Measurements from ENCODE around the gene BMP7.

BMP7 gene

DNA sequence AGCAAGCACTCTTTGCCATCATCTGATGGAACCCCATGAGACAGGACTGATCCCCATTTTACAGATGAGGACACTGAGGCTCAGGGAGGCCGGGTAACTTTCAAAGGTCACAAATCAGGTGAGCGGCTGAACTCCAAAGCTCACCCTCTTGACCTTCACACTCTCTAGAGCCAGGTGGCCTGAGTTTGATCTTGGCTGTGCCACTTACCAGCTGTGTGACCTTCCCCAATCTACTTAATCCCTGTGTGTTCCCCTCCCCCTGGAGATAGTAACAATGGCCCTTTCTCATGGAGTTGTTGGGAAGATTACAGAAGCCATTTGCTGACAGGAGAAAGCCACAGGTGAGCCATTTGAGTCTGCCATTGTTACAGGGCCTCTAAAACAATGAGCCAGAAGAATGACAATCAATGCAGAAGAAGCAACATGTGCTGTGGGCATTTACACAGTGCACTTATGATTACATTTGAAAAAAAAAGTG lies 34.5 kb downstream of the BMP7 start:
- DNase-seq (ENCODE audit: low read depth in 2 of 2, low spot score in 1 of 2): no peak

DNA sequence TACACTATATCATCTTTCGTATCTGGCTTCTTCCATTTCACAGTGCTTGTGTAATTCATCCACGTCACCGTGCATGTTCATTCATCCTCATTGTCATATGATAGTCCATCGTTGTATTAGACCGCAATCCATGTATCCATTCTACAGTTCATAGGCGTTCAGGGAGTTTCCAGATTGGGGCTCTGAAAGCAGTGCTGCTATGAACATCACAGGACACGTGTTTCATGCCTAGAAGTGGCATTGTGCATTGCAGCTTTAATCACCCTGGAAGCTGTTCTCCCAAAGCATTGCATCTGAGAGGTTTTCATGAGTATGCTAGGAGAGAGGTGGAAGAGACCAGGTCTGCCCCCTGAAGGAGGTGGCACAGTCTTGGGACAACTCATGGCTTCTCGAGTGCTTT lies 35.3 kb downstream of the BMP7 start:
- DNase-seq (ENCODE audit: low read depth in 2 of 2, low spot score in 1 of 2): no peak

DNA sequence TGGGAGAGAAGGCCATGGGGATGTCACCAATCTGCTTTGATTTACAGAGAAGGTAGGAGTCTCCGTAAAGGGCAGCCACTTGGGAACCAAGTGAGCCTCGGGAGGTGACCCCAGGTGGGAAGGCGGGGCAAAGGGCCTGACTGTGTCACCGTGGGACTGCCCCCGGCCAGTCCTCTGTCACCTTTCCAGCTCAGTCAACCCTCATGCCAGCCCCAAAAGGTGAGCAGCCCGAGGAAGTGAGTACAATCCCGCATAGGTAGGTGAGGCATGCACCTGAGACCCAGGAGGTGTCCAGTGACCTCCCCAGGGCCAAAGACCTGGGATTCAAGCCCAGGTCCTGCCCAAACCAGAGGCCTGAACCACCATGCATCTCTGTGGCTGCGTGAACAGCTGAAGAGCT lies 36.2 kb downstream of the BMP7 start:
- DNase-seq (ENCODE audit: low read depth in 2 of 2, low spot score in 1 of 2): no peak

DNA sequence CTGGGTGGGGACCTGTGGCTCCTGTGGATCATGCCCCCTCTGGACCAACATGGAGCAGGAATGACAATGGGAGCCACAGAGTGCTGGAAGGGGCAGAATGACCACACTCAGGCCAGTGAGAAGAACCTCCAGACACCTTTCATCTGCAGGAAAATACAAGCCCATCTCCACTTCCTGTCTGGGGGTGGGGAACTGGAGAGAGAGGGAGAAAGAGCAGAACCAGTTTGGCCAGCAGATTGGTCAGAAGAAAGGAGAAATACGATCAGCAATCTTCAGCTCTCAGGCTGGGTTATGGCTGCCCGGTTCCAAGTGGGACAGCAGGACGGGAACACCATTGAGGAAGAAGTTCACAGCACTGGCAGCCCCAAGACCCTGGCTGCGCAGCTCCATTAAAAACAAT lies 37.0 kb downstream of the BMP7 start:
- DNase-seq (ENCODE audit: low read depth in 2 of 2, low spot score in 1 of 2): no peak

DNA sequence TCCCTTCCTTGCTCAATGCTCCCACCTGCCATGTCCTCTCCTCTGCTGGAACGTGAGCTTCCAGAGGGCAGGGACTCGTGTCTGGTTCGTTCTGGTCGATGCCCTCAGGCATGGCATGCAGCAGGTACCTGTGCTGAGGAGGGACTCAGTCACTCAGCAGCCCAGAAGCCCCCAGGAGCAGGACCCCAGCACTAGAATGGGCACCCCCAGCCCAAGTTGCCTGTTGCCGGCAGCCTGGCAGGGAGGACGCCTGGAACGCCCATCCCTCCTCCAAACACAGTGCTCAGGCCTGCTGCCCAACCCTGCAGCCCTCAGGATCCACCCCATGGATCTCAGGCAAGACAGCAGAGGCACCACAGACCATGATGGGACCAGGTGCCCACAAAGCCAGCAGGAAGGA lies 40.6 kb downstream of the BMP7 start:
- DNase-seq (ENCODE audit: low read depth in 2 of 2, low spot score in 1 of 2): no peak

DNA sequence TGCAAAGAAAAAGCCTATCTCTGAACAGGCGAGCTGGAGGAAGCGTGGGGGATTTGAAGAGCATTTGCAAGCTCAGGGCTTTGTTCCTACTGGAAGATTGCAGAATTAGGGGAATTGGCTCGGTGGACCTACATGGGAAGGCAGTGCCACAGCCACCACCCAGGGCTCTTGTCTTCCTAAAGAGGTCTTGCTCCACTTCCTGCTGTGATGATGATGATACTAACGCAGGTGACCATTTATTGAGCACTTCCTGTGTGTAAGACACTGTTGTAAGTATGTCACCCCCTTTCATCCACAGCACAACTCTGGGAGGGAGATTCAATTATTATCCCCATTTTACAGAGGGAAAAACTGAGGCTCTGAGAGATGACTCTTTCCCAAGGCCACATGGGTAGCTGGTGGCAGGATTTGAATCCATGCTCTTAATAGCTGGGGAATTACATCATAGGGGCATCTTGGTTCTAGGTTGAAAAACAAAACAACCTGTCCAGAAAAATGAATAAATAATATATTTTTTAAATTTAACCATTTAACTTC lies 41.2 kb downstream of the BMP7 start:
- no peak for DNase-seq (ENCODE audit: low read depth in 2 of 2, low spot score in 1 of 2)

DNA sequence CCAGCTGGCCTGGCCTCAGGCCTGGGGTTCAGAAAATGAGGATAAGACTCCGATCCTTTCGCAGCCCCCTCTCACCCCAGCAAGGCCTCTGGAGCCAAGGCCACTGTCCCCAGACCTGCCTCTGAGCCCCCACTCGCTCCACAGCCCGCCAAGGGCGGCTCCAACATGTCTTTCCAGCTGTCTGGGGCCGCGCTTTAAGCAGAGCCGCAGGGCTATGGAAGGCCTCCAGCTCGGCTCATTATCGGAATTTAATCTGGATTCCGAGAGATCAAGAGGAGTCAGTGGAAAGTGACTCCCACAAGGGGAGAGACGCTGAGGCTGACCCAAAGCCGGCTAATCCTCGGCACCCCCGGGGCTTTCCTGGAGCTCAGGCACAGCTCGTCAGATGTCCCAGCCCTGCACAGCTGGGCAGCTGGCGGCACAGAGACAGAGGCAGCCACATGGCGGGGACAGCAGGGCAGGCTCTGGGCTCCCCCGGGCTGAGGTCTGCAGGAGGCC lies 41.8 kb downstream of the BMP7 start:
- DNase-seq (ENCODE audit: low read depth in 2 of 2, low spot score in 1 of 2): no peak

DNA sequence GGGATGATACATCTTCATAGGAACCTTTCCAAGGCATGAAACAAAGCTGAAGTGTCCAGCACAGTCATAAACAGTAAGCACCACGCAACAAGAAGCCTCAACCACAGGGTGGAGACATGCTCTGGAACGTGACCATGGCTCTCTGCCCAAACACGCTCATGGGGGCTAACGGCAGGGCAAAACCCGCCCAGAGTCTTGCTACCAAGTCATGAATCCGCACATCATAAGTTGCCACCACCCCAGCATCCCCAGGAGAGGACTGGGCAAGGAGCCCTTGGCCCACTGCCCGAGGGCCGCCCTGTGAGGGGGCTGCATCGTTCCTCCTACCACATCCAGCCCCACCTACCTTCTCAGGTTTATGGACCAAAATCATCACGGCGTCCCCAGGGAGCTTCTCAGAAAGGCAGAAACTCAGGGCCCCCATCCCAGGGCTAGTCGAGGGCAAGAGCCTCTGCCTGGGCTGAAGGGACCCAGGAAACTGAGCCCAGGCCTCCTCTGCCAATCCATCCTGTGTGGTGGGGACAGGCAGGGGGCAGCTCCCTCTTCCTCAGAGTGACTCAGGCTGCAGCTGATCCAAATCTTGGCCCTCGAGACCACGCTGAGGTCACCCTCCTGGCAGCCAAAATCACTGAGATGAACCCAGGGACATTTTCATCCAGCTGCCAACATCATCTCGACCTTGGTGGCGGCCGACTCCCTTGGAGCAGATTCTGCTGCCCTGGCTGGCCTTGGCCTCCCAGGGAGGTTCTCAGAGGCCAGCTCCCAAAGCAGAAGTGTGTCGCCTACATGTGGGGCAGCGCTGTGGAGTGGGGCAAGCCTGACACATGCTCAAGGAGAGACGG lies 42.6 kb downstream of the BMP7 start:
- DNase-seq (ENCODE audit: low read depth in 2 of 2, low spot score in 1 of 2): no peak

DNA sequence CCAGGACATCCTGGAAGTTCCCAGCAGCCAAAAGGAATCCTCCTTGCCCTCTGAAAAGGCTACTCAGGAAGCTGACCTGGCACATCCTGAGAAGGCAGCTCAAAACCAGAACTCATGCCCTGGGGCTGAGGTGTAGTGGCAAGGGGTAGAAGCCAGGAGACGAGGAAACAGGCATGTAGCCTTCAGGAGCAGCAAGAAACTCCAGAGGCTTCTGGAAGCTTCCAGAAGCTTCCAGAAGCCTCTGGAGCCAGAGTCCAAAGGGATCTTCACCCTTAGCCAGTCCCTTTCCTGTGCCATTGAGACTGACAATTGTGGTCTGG lies 43.9 kb downstream of the BMP7 start:
- DNase-seq (ENCODE audit: low read depth in 2 of 2, low spot score in 1 of 2): no peak

DNA sequence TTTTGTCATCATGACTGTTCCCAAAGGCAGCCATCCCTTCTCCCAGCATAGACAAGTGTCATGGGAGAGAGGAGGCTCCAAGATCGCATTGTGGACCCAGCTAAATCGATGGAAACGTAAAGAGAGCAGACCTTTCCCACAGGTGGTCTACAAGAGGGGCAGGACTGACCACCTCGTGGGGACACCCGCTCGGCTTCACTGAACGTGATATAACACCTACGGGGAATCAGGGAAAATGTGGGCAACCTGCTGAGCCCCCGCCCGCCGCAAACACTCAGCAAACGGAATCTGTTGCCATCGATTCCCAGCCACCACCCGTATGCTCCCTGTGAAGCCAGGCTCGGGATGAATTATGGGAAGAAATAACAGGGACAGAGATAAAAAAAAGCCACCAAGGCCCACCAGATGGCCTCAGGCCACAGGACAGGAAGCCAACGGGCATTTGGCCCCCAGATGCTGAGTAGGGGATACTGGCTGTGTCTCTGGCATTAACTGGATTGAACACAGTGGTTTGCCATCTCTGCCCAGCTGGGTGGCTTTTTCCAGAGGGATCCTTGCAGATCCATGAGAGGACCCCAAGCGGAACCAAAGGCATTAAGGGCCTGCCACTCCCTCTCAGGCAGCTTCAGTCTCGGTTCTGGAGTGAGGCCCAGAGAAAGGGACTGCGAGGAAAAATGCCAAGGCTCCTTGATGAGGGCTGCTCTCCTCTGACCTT lies 44.4 kb downstream of the BMP7 start:
- DNase-seq (ENCODE audit: low read depth in 2 of 2, low spot score in 1 of 2): no peak

DNA sequence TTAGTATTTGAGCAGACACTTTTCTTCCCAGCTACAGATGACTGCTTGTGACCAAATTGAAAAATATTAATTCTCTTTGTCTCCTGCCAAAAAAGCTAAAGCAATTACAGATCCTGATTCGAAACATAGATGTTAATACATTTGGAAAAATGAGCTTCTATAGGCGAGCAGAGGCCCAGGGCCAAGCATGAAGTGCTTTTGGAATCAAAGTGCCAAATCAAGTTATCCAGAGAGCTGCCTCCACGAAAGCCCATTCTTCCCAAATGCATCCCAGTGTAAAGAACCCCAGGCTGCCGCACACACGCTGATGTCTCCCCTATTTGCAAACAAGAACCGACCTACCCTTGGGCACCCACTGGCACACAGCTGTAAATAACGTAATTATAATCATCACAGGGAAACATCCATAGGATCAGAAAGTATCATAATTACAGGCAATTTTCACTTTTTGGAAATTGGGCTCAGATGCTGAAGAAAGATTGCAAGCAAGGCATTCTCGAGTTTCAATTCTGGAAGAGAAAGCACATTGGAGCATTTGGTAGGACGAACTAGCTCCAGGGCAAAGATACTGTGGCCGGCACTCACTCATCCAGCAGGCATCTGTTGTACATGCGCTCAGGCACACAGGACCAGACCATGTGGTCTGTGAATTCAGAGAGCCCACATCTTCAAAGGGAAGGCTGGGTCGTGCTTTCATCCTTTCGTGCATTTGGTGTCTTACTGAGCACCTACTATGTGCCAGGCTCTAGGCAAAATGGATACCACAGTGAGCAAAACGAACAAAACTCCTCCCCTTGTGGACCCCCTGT lies 45.9 kb downstream of the BMP7 start:
- DNase-seq (ENCODE audit: low read depth in 2 of 2, low spot score in 1 of 2): no peak

DNA sequence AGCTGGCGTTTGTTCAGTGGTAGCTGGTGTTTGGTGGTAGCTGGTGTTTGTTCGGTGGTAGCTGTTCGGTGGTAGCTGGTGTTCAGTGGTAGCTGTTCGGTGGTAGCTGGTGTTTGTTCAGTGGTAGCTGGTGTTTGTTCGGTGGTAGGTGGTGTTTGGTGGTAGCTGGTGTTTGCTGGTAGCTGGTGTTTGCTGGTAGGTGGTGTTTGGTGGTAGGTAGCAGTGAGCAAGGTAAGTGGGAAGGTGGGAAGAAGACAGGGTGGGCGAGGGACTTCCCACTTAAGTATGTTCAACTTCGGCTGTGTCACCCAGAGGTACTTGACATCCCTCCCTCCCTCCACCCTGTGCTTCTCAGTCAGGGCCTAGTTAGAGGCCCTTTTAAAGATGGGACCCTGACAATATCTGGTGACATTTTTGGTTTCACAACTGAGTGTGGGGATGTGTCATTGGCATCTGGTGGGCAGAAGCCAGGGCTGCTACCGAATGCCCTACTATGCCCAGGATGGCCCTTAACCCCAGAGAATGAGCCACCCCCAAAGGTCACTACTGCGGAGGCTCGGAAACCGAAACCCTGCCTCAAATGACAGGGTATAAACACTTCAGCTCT lies 47.3 kb downstream of the BMP7 start:
- DNase-seq (ENCODE audit: low read depth in 2 of 2, low spot score in 1 of 2): no peak

DNA sequence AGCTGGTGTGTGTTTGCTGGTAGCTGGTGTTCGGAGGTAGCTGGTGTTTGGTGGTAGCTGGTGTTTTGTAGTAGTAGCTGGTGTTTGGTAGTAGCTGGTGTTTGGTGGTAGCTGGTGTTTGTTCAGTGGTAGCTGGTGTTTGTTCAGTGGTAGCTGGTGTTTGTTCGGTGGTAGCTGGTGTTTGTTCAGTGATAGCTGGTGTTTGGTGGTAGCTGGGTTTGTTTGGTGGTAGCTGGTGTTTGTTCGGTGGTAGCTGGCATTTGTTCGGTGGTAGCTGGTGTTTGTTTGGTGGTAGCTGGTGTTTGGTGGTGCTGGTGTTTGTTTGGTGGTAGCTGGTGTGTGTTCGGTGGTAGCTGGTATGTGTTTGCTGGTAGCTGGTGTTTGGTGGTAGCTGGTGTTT lies 48.0 kb downstream of the BMP7 start:
- DNase-seq (ENCODE audit: low read depth in 2 of 2, low spot score in 1 of 2): no peak

DNA sequence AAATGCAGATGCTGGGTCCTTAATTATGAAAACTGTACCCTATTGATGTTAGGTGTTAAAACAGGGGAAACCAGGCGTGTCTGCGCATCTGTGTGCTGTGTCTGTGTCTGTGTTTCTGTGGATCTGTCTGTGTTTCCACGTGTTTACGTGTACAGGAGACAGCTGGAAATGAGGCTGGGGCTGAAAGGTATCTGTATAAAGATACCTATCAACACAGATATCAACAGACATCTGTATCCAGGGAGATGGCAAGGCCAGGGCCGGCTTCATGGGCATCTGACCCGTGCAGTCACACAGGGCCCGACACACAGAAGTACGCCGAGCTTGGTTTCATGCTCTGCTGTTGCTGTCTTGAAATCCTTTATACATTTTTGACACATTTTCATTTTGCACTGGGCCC lies 48.6 kb downstream of the BMP7 start:
- no peak for DNase-seq (ENCODE audit: low read depth in 2 of 2, low spot score in 1 of 2)

DNA sequence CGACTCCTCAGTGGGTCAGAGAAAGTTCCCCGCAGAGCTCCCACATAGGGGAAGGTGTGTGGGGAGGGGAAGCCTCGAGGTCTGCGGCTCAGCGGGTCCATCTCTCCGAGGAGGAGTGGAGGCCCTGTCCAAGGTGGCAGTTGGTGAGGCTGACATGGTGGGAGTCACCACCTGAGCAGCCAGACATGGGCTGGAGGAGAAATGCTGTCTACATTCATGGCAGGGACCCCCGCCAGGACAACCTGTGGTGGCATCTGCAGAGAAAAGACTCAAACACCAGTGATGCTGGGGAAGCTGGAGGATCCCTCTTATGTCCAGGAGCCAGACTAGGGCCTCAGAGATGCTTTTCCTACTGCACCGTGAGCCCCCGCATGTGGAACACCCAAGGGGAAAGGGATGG lies 49.8 kb downstream of the BMP7 start:
- no peak for DNase-seq (ENCODE audit: low read depth in 2 of 2, low spot score in 1 of 2)

DNA sequence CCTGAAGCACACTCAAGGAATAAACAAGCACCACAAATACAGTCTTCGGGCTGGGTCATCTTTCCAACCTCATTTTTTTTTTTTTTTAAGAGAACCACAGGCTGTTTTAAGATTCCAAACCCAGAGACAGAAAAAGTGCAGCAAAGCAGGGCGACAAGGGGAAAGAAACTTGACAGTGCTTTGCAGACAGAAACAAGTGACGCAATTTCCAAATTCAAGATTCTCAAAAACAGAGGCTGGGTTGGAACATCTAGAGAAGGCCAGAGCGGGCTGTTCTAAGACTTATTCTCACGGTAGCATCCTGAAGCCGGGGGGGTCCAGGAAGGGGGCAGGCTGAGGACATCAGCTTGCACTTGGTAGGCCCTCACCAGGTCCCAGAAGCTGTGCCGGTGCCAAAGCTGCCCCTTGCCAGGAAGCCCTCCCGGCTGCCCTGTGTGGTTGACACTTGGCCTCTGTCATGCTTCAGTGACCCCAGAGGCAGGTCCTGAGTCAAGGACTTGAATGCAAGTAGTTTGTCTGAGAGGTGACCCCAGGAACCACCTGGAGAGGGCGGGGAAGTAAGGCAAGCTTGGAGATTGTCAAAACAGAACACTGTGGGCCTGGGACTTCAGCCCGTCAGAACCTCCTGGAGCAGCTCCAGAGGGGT lies 50.5 kb downstream of the BMP7 start:
- no peak for DNase-seq (ENCODE audit: low read depth in 2 of 2, low spot score in 1 of 2)

DNA sequence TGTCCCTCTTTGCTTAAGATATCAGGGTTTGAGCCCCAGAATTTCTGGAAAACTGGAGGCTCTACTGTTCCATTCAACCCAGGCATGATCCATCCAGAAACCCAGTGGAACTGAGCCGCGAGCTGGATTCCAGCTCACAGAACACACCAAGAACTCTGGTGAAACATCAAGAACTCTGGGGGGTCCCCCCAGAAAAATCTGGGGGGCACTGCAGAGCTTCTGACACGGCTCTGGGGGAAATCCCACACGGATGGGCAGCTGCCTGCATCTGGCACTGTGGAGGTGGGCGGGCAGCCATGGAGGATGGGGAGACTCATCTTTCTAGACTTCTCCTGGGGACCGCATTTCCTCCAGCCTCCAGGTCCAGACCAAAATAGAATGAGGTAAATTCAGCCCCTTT lies 51.0 kb downstream of the BMP7 start:
- no peak for DNase-seq (ENCODE audit: low read depth in 2 of 2, low spot score in 1 of 2)

DNA sequence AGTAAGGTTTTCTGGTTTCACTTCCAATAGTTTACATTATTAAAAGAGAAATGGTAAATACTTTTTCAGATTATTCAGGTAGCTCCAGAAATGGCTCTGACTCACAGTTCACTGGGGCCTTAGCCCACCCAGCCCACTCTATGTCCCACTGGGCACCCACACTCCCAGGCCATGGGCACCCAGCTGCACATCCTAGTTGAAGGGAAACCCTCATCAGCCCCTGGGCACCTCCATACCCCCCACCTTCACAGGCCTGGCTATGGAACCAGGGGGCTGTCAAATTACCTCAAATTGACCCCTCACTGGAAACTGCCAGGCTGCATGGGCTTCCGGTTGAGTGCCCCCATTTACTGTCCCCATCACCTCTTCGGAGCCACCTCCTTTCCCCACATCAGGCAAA lies 51.5 kb downstream of the BMP7 start:
- no peak for DNase-seq (ENCODE audit: low read depth in 2 of 2, low spot score in 1 of 2)

DNA sequence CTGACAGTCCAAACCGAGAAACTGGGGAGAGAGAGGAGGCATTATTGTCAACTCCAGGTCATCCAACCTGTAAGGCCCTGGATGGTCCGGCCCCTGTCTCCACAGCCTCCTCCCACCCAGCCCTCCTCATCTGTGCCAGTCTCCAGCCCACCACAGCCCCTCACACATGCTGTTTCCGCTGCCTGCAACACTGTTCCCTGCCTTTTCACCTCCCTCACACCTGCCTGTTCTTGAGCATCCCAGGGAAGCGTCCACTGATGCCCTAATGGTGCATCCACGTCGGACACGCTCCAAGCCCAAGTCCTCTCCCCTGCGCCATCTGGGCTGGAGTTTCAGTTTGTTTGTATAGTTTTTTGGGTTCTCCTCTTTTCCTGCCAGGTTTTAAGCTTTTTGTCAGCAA lies 52.0 kb downstream of the BMP7 start:
- DNase-seq (ENCODE audit: low read depth in 2 of 2, low spot score in 1 of 2): no peak

DNA sequence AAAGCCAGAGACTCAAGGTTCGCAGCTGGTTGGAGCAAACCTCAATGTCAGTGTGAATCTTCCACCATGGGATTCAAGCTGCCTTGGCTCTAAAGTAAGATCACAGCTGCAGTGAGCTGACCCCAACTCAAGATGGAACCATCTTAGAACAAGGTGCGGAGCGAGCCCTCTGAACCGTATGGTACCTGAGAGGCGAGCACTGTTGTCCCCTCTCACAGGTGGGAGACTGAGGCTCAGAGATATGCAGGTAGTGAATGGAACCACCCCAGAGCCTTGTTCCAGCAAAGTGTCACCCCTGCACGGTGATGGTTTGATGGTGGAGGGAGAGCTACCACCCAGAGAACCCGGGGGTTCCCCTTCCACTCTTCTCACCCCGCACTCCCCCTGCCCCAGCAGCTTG lies 52.5 kb downstream of the BMP7 start:
- no peak for DNase-seq (ENCODE audit: low read depth in 2 of 2, low spot score in 1 of 2)

DNA sequence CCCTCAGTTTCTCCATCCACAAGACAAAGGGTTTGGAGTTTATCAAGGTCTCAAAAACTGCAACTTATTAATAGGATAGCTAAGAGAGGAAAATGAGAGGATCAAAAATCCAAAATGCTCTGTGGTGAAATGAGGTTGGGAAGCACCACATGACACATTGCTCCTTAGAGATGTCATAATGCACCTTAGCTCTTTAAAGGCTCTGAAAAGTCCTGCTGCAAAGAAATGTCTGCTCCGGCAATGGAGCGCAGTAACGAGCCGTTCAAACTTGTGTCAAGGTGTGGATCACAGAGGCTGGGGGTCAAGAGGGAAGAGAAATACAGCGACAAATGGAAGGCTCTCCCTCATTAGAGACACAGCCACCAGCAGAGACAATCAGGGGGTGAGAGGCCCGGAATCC lies 53.1 kb downstream of the BMP7 start:
- DNase-seq (ENCODE audit: low read depth in 2 of 2, low spot score in 1 of 2): no peak

All from stimulated activated CD8-positive, alpha-beta memory T cell treated with anti-CD3 and anti-CD28 coated beads, Interleukin-4, amount 100 ng/mL, for 1 hour (primary cell).